NCI-H1436 treated with DMSO at 0.1 percent for 48 hours (cell line): ENCODE data around the gene DARS1.
"Not testable (repeated sequence)": the region's sequence is repeated elsewhere in the genome, so short reads cannot be mapped to it uniquely, and the experiment has no call there.

Experiments
- DNase-seq: peaks from one replicate; lab custom pipeline; 2025; lab: John Stamatoyannopoulos, UW

DARS1 gene

DNA sequence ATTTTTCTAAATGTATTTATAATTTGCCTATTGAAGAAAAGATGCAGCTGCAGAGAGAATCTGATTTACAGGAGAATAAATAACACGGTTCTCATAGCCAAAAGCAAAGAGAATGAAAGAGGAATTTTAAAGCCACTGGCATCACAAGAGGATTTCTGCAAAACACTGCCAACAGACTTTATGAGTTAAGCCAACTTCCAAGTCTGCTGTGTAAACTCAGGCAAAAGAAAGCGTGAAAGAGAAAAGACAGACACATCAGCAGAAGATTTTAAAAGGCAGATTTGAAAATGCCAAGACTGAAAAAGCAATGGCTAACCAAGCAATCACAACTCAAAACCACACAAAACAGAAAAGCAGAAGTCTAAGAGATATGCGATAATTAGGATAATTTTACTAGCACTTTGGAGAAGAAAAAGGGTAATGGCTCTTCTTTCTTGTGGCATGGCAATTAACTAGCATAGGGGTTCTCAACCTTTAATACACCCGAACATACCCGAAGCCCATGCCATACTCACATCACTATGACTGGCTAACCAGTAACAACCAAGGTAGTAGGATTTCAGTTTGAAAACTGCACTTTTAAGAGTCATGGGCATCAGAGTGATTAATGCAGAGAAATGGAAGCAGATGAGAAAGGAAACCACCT is 4.9 kb downstream of the DARS1 start:
- no peak for DNase-seq

DNA sequence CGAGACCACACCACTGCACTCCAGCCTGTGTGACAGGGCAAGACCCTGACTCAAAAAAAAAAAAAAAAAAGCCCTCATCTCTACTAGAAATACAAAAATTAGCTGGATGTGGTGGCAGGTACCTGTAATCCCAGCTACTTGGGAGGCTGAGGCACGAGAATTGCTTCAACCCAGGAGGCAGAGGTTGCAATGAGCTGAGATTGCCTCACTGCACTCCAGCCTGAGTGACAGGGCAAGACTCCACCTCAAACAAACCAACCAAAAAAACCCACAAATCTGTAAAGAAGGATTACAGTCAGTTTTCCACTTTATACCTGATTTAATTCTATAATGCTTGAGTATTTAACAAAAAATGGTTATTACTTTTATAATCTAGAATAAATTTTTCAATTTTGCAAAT is 9.7 kb downstream of the DARS1 start:
- no peak for DNase-seq

DNA sequence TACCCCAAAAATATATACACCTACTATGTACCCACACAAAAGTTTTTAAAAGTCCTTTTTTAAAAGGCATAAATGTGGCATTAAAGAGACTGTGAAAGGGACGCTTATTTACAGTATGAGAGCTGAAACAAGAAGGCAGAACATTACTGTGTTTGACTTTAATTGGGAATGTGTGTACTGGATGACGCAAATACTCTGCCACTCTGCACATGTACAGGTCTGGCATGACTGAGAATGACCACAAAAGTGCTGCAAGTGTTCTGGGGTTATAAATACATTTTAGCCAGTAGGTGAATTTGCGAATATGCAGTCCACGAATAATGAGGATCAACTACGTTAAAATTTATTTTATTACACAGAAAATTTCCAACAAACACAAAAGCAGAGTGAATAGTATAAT is 11.4 kb downstream of the DARS1 start:
- no peak for DNase-seq

DNA sequence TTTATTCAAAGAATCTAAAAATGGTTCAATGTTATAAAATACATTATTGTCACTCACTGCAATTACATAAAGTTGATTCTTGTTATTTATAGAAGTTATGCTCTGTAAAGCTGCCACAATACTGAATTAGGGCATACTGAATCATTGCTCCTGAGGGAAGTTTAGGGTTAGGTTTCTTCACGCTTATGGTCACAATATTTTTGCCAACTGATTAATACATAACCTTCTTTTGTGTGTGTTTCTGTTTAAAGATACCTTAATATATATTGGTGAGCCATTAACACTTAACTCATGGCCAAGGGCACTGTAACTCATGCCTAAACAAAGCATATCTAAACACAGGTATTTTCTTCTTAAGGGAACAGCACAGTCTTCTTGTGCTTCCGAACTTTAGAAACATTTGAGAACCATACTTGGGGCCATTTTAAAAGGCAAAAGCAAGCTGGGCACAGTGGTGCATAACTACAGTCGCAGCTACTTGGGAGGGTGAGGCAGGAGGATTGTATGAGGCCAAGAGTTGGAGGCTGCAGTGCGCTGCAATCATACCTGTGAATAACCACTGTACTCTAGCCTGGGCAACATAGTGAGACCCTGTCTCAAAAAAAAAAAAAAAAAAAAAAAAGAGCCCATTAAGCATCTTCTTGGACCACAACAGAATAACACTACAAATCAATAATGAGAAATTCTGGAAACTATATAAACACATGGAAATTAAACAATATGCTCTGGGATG is 15.6 kb downstream of the DARS1 start:
- DNase-seq: no peak

DNA sequence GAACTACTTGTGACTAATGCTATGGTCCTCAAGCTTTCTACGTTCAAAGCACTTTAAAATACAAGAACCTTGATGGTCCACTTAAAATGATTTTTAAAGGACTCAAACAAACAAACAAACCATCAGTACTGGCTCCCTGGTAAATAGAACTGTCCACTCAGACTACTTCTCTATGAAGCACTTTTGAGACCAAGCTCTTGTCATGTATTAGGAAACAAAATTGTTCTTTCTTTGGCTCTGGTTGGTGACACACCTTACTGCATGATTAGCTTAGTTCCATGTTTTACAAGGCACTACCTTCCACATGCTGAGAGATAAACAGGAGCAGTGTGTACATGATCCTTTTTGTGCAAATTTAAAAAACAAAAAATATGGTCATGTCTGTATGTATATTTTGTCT is 19.7 kb downstream of the DARS1 start:
- DNase-seq: no peak

DNA sequence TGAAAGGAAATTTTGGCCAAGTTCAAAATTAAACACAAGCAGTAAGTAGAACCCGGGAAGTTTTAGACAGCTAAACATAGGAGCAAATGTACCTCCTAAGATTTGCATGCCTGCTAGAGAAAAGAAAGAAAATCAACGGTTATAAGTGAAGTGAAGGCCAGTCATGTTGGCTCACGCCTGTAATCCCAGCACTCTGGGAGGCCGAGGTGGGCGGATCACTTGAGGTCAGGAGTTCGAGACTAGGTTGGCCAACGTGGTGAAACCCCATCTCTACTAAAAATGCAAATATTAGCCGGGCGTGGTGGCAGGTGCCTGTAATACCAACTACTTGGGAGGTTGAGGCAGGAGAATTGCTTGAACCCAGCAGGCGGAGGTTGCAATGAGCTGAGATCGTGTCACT is 21.0 kb downstream of the DARS1 start:
- DNase-seq: not testable (repeated sequence)

DNA sequence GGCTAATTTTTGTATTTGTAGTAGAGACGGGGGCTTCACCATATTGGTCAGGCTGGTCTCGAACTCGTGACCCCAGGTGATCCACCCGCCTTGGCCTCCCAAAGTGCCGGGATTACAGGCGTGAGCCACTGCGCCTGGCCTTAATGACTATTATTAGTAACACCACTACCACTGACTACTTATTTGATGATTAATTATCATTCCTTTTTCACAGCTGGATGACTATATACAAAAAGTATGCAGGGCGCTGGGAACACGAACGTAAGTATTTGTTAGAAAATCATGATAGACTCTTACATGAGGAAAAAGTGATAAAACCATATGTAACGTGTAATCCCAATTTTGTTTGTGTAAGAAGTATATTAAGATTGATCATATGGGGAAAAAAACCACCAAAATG is 21.6 kb downstream of the DARS1 start:
- no peak for DNase-seq

DNA sequence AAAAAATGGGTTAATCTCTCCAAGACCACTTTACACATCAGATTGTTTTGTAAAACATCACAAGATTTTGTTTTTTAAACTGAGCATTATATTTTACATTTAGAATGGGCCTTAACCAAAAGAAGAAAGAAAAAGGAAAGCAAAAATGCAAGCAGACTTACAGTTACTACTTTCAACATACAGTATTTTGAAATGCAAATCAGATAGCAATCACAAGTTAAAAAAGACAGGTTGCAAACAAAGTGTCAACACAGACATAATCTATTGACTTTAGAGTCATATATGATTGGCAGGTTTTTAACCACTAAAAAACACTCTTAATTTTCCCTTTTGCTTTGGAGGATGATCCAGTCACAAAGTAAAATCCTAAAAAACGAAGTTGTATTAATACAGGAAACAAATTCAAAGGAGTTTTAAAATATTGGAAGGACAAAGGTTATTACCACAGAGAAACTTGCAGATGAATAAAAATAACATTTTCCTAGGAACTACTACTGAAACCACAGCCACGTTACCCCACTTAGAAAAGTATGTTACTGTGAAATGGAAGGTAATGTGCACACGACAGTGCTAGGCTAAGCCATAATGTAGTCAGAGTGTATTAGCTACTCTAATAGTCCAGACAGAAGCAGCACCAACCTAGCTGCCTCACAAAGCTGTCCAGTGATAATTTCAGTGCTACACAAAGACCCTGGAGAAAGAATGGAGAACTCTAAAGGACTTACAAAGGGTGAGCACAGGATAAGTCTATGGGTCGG is 22.9 kb downstream of the DARS1 start:
- DNase-seq: no peak

DNA sequence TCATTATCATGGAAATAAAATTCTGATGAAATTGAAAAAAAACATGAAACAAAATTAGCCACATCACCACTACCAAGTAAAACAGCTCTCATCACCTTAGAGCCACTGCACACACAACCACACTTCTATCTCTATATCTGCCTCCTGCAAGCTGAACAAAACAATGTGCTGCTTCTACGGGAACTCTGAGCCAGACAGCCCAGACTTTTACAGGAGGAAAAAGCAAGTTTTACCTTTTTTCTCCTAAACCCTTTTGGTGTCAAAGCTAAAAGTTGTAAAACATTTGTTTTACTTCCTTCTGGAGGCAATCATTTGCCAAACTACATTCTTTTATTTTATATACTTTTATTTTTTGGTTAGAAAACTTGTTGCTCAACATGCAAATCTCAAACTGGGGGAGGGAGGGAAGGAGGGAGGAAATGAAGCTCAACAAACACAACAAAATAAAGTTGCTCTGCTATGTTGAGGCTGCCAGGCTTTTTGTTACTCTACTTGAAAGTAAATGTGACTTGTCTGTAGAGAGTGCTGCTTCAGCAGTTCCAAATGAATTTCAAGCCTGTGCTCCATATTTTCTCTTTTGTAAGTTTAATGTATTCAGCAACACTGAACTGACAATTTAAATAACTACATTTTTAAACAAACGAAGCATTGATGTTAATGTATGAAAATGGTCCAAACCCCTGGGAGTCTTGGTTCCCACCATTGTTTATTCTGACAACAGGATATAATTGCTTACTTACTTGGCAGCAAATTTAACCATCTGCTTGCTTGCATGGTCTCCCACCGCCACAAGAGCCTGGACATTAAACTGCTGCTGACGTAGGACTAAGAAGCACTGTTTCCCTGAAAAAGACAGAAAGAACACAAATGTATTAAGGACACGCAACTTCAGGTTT is 24.5 kb downstream of the DARS1 start:
- no peak for DNase-seq

DNA sequence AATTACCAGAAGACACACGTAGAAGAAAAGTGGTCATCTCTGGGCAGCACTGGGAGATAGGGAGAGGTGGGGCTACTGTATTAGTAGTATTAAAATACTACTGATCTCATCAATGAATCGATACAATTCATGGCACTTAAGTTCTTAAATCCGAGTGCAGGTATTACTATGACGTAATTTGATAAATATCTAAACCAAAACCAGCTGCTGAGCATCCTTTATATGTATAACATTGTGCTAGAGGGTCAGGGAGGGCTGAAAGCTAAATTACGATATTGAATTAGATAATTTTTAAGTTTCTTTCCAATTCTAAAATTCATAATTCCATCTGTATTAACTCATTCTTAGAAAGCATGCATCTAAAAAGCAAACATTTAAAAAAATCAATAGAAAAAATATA is 25.3 kb downstream of the DARS1 start:
- no peak for DNase-seq

DNA sequence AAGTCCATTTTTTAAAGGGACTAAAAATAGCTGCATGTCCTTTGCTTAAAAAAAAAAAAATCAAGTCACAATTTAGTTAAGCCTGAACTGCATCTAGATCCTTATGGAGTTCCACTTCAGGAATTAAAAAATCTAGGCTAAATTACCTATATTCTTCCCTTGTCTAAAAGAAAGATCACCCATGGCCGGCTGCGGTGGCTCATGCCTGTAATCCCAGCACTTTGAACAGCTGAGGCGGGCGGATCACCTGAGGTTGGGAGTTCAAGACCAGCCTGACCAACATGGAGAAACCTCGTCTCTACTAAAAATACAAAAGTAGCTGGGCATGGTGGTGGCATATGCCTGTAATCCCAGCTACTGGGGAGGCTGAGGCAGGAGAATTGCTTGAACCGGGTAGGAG is 26.5 kb downstream of the DARS1 start:
- DNase-seq: not testable (repeated sequence)

DNA sequence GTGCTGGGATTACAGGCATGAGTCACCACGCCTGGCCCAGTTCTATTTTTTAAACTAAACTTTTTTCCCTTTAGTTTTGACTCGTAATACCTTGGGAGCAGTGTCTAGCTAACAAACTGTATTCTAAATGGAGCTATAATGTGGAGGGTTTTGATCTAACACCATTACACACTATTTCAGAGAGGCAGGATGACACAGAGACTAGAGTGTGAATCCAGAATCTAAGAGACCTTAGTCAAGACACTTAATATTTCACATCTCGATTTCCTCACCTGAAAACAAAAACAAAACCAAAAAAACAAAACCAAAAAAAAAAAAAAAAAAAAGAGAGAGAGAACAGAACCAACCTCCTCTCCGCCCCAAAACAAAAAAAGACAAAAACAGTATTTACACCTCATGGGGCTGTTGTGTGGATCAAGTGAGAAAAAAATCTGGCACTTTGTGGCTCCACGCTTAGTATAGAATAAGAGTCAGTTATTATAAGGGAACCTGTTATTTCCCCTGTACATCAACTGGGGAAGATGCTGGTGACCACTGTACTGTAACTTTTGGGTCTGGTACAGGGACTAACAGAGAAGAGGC is 31.3 kb downstream of the DARS1 start:
- no peak for DNase-seq

DNA sequence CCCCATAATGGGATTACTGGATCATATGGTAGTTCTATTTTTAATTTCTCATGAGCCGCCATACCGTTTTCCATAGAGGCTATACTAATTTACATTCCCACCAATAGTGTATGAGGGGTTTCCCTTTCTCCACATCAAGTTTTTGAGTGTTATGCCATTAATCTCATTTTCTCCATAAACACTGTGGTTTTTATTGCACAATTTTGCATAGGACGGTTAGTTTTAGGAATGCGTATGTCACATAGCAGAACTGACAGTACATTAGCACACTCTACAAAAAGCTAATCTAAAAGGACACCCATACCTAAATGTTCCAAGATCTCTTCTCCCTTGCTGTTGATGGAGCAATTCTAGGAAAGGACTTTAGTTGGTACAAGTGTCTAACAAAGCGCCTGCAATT is 32.5 kb downstream of the DARS1 start:
- no peak for DNase-seq

DNA sequence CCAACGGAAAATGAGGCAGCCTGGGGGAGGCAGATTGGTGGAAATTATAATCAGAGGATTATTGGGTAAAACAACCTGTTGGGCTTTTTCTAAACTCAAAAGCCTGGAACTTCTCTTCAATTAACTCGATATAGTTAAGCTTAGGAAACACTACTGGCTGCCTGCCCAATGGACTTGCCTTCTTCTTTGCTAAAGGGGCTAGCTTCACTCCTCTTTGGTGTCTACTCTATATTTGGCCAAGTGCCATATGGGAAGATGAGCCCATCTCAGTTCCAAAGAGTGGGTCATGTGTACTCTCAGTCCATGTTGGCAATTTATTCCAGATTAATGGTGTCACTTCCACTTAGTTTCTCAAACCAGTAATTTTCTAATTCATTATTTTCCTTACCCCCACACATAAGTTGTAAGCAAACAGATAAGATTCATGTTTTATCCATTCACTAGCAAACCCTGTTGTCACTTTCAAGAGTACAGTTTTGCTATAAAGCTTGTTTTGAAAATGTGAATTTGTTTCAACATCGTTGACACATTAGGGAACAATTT is 34.3 kb downstream of the DARS1 start:
- DNase-seq: no peak

DNA sequence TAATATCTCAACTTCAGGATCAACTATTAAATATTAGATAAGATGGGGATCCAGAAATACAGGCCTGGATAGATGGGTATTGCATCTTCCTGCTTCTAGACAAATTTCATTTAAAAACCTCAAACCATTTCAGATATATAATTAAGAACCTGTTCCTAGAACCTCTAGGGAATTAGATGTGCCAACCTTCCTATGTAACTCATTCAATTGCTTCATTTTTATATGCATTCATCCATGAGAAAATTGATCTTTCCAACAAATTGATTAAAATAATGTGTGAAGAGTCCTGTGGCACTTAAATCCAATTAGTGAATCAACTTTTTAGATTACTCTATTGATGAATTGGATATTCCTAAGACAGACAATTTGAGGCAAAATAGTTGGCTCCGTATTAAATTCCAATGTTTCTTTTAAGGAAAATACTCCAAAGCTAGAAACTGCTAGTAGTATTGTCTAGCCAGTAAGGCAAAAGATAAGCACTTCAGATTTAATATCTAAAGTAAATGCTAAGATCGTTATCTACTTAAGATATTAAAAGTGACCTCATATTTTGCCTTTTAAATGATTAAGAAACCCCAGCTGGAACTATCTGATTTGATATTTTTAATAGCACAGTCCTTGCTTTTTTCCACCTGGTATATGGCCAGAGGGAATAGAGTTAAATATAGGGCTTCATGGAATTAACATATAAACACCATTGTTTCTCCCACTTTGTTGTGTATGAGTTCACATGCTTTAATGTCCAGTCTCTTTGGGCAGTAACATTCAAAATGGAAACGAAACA is 35.8 kb downstream of the DARS1 start:
- DNase-seq: no peak

DNA sequence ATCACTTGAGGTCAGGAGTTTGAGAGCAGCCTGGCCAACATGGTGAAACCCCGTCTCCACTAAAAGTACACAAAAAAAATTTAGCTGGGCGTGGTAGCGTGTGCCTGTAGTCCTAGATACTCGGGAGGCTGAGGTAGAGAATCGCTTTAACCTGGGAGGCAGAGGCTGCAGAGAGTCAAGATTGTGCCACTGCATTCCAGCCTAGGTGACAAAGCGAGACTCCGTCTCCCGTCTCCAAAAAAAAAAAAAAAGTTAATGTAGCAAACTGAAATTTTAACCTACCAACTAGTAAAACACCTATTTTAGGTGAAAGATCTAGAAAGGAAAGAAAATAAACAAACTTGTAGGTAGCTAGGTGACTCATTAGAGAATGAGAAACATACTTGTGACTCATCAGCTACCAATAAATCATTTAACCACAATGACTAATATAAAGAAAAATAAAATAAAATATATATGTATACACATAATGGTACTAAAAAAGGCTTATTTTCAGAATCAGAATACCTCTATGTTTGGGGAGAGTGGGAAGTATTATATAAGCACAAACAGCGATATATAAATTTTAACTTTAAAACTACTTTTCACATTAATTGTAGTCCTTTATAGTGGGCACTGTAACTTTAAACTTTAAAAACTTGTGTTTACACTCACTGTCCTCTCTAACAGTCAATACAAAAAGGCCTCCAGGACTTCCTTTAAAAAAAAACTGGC is 36.6 kb downstream of the DARS1 start:
- DNase-seq: no peak

DNA sequence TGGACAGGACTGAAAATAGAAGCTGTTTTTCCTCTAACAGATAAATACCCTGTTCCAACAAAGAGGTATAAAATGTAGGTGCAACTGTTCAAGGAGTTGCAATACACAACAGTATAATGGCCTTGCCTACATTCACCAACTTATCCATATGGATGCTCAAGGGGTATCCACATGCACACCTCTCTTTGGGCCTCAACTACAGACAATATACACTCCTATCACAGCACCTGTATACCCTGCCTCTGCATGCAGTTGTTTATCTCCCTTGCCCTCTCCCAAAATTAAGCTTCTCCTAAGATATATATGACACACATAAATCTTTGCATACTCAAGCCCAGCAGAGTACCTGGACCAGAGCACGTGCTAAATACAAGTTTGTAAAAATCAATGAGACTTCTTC is 37.3 kb downstream of the DARS1 start:
- no peak for DNase-seq

DNA sequence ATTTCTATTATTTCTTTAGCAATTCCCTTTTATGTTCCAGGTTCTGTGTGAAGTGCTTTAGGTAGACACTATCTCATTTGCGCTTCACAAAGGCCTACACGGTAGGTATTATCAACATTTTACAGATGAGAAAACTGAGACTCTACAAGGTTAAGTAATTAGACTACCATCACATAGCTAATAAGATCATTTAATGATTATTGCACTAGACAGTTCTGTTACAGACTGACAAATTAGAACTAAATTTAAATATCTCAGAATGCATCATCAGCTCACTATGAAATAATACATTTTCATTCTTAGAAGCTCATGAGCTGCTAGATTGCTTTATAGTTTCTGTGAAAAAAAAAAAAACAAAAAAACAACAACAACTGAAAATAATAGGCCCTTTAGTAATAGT is 37.9 kb downstream of the DARS1 start:
- no peak for DNase-seq

DNA sequence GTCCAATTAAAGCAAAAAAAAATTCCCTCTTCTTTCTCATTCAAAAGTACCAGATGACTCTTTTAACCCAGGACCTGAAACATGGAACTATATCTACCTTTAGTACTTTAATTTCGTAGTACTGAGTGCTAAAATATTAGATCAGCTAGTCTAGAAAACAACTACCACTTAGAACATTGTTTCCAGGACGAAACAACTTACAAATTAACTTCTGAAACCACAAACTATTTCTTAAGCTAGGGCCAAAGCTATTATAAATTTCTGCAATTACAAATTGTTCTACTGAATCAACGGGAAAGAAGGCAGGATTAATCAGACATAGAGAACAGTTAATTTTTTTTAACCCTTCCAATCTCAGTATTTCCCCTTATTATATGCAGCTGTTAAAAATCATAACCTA is 39.9 kb downstream of the DARS1 start:
- no peak for DNase-seq

DNA sequence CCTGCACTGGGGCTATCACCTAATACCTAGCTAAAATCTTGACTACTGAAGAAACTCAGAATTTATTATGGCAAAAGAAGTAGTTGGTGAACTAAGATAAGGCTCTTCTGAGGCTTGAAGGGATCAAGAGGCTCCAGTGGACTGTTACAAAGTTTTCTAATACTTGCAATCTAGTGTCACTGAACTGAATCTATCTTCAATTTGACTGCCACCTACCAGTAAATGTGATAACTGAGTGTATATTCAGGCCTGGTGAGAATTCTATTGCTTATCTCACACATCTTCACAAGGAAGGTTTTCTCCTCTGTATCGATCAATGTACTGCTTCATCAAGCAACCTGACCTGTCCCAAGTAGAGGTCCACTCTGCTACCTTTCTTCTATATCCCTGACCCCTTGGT is 40.8 kb downstream of the DARS1 start:
- no peak for DNase-seq
